Neural cell (in vitro differentiated cells): ENCODE measurements around the gene NEU2. TPM values are rescaled to one million over a fixed set of nuclear protein-coding genes. Genes with fewer than 3 reads are reported as not detected.
"Not testable (repeated sequence)": the region's sequence is repeated elsewhere in the genome, so short reads cannot be mapped to it uniquely, and the experiment has no call there.

Source experiments
- H2AFZ ChIP-seq: fragments of 200-600, 300-800 bp; sonication (generic), shearing (Covaris generic); 2 replicates; pipeline ENCODE4 v1.6.0; 2014; ENCODE audit warnings: low read depth, mild to moderate bottlenecking, antibody characterized with exemption, low read length, moderate library complexity
- H3F3A ChIP-seq: fragments of 200-600 bp; shearing (Covaris generic); 2 replicates; pipeline ENCODE4 v1.6.1; 2016; ENCODE audit warnings: mild to moderate bottlenecking, moderate library complexity, mixed read lengths, antibody characterized with exemption, low read length; ENCODE audit not compliant: insufficient read depth, poor library complexity, severe bottlenecking
- H3K27ac ChIP-seq: fragments of 200-600, 300-800 bp; sonication (generic), shearing (Covaris generic); 2 replicates; pipeline ENCODE4 v1.5.1; 2014; ENCODE audit warnings: mild to moderate bottlenecking, low read length, moderate library complexity
- H3K27me3 ChIP-seq: fragments of 300-800, 200-600 bp; sonication (generic), shearing (Covaris generic); 2 replicates; pipeline ENCODE4 v1.6.0; 2014; ENCODE audit warnings: mild to moderate bottlenecking, low read depth, low read length, moderate library complexity; ENCODE audit not compliant: insufficient read depth
- H3K36me3 ChIP-seq: fragments of 300-800, 200-600 bp; sonication (generic), shearing (Covaris generic); 2 replicates; pipeline ENCODE4 v1.5.1; 2014; ENCODE audit warnings: mild to moderate bottlenecking, antibody characterized with exemption, low read length, moderate library complexity; ENCODE audit not compliant: insufficient read depth
- H3K4me2 ChIP-seq: fragments of 300-800, 200-600 bp; sonication (generic), shearing (Covaris generic); 2 replicates; pipeline ENCODE4 v1.6.0; 2014; ENCODE audit warnings: mild to moderate bottlenecking, low read length
- H3K4me3 ChIP-seq: fragments of 300-800, 200-600 bp; sonication (generic), shearing (Covaris generic); 2 replicates; pipeline ENCODE4 v1.5.1; 2014; ENCODE audit warnings: mild to moderate bottlenecking, low read length, moderate library complexity
- H3K79me2 ChIP-seq: fragments of 200-600 bp; shearing (Covaris generic); replicated peaks from 2 replicates; pipeline ENCODE4 v1.6.0; 2014; ENCODE audit warnings: mild to moderate bottlenecking, low read length, moderate library complexity; ENCODE audit not compliant: insufficient read depth
- H3K9ac ChIP-seq: fragments of 300-800, 200-600 bp; sonication (generic), shearing (Covaris generic); 2 replicates; pipeline ENCODE4 v1.6.1; 2016; ENCODE audit warnings: mild to moderate bottlenecking, low read length, mixed read lengths
- H3K9me2 ChIP-seq: fragments of 200-600 bp; shearing (Covaris generic); 2 replicates; pipeline ENCODE4 v1.6.1; 2016; ENCODE audit warnings: mild to moderate bottlenecking, low read length, mixed read lengths; ENCODE audit not compliant: insufficient read depth
- H3K9me3 ChIP-seq: fragments of 200-600, 300-800 bp; sonication (generic), shearing (Covaris generic); 2 replicates; pipeline ENCODE4 v1.6.1; 2016; ENCODE audit warnings: mild to moderate bottlenecking, mixed run types, low read length, moderate library complexity, mixed read lengths
- H4K20me1 ChIP-seq: fragments of 200-600 bp; shearing (Covaris generic); 2 replicates; pipeline ENCODE4 v1.6.1; 2016; ENCODE audit warnings: mild to moderate bottlenecking, mixed run types; ENCODE audit not compliant: insufficient read depth
- CTCF ChIP-seq: fragments of 450-650 bp; IDR thresholded peaks from 2 replicates; pipeline ENCODE4 v1.5.1; 2014; ENCODE audit warnings: antibody characterized with exemption, mild to moderate bottlenecking, moderate library complexity; ENCODE audit not compliant: poor library complexity, severe bottlenecking
- EP300 ChIP-seq: fragments of 450-650 bp; conservative IDR thresholded peaks from 2 replicates; pipeline ENCODE4 v1.6.1; 2014; ENCODE audit warnings: antibody characterized with exemption, mild to moderate bottlenecking, moderate library complexity; ENCODE audit not compliant: poor library complexity, severe bottlenecking
- EZH2 ChIP-seq: fragments of 200-600, 300-800 bp; shearing (Covaris generic), sonication (generic); IDR thresholded peaks from 2 replicates; pipeline ENCODE4 v1.6.1; 2014; ENCODE audit warnings: antibody characterized with exemption, low read length, borderline replicate concordance, mild to moderate bottlenecking; ENCODE audit not compliant: insufficient read depth, poor library complexity, severe bottlenecking
- MXI1 ChIP-seq: fragments of 450-650 bp; conservative IDR thresholded peaks from 2 replicates; pipeline ENCODE4 v1.6.1; 2014; ENCODE audit warnings: antibody characterized with exemption, mild to moderate bottlenecking; ENCODE audit not compliant: poor library complexity, severe bottlenecking
- POLR2AphosphoS5 ChIP-seq: IDR thresholded peaks from 2 replicates; pipeline ENCODE4 v1.6.1; 2012
- RAD21 ChIP-seq: fragments of 450-650 bp; conservative IDR thresholded peaks from 2 replicates; pipeline ENCODE4 v1.6.1; 2014; ENCODE audit warnings: antibody characterized with exemption, mild to moderate bottlenecking, moderate library complexity
- REST ChIP-seq: IDR thresholded peaks from 2 replicates; pipeline ENCODE4 v1.6.1; 2012; ENCODE audit warnings: borderline replicate concordance
- SMC3 ChIP-seq: fragments of 450-650 bp; conservative IDR thresholded peaks from 2 replicates; pipeline ENCODE4 v1.6.1; 2014; ENCODE audit warnings: antibody characterized with exemption, mild to moderate bottlenecking, moderate library complexity; ENCODE audit not compliant: poor library complexity
- TAF1 ChIP-seq: IDR thresholded peaks from 2 replicates; pipeline ENCODE4 v1.6.1; 2012; ENCODE audit warnings: low read depth
- polyA plus RNA-seq: library from polyadenylated mRNA; depleted of rRNA; stranded (reverse); fragments of >200 nt; gene quantifications from 2 replicates; pipeline ENCODE4 v1.2.3, GENCODE V29; 2014

Gene NEU2
- polyA plus RNA-seq, 1 donor from 2014 or later: not detected

- no peaks in the 10 kb centered on the region for H3K9me2 ChIP-seq
- H3K36me3 ChIP-seq: no peaks in the 10 kb centered on the region
- no peaks in the 10 kb centered on the region for H3K27me3 ChIP-seq
- no peaks in the 10 kb centered on the region for H3K9me3 ChIP-seq
- no peak for TF ChIP-seq TAF1
- no peak for TF ChIP-seq EP300
- no peak for TF ChIP-seq SMC3
- no peak for TF ChIP-seq POLR2AphosphoS5
- TF ChIP-seq MXI1: no peak
- no peaks in the 10 kb centered on the region for H4K20me1 ChIP-seq
- H3K27ac ChIP-seq: no peak overlapping the region
- no peak overlapping the region for H2AFZ ChIP-seq
- no peak overlapping the region for H3K4me2 ChIP-seq
- H3F3A ChIP-seq: no peaks in the 10 kb centered on the region
- H3K9ac ChIP-seq: no peak overlapping the region
- no peak overlapping the region for H3K4me3 ChIP-seq
- H3K79me2 ChIP-seq: no peaks in the 10 kb centered on the region
These were observed 14.5 kb upstream of the NEU2 start for GRCh38 chr2:233017947-233018346.

GRCh38 chr2:233019610-233020009, 12.9 kb upstream of the NEU2 start:
- not testable (repeated sequence) for H3K36me3 ChIP-seq, H3K9ac ChIP-seq, H3K4me3 ChIP-seq, H3K4me2 ChIP-seq, H3K9me2 ChIP-seq, H3K79me2 ChIP-seq, H3F3A ChIP-seq, H3K27me3 ChIP-seq, H2AFZ ChIP-seq, H4K20me1 ChIP-seq, H3K27ac ChIP-seq, H3K9me3 ChIP-seq

- no peak overlapping the region for H3K4me2 ChIP-seq
- H3K36me3 ChIP-seq: no peaks in the 10 kb centered on the region
- no peak overlapping the region for H3K27ac ChIP-seq
- H3K9ac ChIP-seq: no peak overlapping the region
- no peaks in the 10 kb centered on the region for H3K9me3 ChIP-seq
- H3K27me3 ChIP-seq: no peaks in the 10 kb centered on the region
- no peaks in the 10 kb centered on the region for H3K9me2 ChIP-seq
- no peaks in the 10 kb centered on the region for H3K79me2 ChIP-seq
- H3F3A ChIP-seq: no peaks in the 10 kb centered on the region
- no peak overlapping the region for H3K4me3 ChIP-seq
- TF ChIP-seq REST (no peak), EZH2 (no peak), RAD21 (no peak), EP300 (no peak), TAF1 (no peak), MXI1 (no peak), SMC3 (no peak), CTCF (no peak), POLR2AphosphoS5 (no peak)
- no peak overlapping the region for H2AFZ ChIP-seq
- no peaks in the 10 kb centered on the region for H4K20me1 ChIP-seq
These were observed 12.0 kb upstream of the NEU2 start for GRCh38 chr2:233020454-233020853.
